DLD1 (cell line): ENCODE measurements around the gene LCN2.

ENCODE experiments used
- in situ Hi-C: cut with HindIII; loops from 2 replicates; pipeline ENCODE4 v1.10.0; 2017; ENCODE audit warnings: low sequenced_read_pairs

LCN2 gene

DNA sequence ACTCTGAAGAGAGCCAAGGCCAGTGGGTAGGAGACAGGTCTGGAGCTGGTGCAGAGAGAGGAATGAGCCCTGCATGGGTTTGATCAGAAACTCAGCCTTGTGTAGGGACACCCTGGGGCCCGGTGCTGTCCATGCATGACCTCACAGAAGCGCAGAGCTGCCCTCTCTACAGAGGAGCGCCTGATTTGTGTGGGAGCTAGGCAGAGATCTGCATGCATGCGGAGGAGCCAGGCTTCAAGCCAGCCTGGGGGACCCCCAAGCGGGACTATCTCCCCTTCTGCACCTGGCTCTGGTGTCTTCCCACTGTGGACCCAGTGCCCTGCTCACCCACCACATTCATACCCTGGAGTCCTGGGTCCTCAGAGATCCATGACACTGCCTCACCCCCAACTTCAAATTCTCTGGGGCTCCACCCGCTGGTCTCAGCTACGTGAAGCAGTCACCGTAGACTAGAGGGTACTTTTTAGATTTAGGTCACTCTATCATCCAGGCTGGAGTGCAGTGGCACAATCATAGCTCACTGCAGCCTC is 2.6 kb upstream of the LCN2 start:
- in situ Hi-C loops: no loop called here

GRCh38 chr9:128148509-128149000 is 698 bp upstream of the LCN2 start:
- in situ Hi-C loops: no loop called here

DNA sequence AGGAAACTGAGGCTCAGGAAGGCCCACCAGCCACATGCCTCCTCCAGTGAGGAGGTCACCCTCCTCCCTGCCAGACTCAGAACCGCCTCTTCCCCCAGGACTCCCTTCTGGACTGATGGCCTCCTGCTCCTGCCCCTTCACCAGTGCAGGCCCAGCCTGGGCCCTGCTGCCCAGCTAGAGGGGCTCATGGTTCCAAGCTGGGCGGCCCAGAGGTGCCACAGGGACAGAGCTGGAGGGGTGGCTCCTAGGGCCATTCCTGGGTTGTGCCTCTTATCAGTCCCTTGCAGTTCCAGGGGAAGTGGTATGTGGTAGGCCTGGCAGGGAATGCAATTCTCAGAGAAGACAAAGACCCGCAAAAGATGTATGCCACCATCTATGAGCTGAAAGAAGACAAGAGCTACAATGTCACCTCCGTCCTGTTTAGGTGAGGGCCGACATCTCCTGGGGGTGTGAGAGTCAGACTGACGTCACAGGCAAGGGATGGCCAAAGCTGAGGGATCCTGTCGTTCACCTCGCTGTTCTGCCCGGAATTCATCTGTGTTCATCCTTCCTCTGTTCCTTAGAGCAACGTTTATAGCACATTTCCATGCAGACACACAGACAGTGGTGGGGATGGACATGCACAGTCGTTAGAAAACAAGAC is 819 bp downstream of the LCN2 start:
- in situ Hi-C loops: no loop called here

DNA sequence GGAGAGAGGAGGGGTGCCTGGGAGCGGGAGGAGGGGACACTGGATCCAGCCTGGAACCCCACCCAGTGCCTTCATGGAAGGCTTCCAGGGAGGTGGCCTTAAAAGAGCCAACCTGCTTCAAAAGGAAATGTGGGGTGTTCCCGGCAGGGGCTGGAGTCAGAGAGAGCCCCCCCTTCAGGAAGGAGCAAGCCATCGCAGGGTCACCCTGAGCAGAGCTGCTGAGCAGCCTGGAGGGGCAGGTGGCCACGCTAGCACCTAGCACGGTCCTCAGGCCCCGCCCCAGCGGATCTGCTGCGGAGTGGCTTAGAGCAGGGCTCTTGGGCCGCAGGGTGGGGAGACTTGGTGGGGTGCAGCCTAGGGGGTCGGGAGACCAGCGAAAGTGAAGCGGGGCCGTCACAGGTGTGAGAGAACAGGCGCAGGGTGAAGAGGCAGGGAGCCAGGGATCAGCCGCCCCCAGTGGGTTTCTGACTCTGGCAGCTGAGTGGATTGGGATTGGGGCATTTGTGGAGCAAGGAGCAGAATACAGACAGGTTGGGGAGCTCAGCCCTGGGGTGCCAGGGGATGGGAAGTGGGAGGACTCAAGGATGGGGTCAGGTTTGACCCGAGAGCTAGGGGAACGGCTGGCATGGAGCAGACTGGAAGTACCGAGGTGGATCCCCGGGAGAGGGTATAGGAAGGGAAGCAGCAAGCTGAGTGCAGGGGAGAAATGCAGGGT is 1.5 kb downstream of the LCN2 start:
- in situ Hi-C loops: no loop called here

- in situ Hi-C loops: no loop called here
Measured at GRCh38 chr9:128151309-128152132, 2.3 kb downstream of the LCN2 start.

DNA sequence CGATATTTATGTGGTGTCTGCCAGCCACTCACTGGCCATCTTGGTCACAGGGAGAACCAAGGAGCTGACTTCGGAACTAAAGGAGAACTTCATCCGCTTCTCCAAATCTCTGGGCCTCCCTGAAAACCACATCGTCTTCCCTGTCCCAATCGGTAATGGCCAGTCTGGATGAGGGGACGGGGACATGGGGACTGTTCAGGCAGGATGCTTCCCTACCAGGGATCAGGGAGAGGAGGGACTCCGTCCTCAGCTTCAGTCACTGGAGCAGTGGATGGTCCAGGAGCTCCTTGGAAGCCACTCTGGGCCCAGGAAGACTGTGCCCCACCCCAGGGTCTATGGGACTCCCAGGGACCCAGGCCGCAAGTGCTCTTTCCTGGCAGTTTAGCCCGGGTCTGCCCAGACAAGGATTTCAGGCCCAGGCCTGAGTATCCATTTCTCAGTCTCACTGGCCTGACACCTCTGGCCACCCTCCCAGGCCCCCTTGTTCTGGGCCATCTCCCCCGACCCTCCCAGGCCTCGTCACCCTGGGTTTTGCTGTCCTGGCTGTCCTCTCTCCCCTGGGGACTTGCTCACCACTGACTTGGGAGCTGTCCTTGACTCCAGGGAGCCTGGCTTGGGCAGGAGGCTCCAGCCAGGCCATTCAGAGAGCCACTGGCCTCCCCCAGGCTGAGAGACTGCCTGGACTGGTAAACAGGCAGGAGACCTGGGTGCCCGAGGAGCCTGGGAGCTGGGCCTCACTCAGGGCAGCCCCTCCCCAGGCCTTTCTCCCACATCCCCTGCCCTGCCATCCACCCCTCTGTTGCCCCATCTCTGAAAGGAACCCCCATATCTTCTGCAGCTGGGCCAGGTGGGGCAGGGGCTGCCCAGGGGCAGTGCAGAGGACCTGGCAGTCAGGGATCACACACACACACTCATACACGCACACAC is 3.1 kb downstream of the LCN2 start:
- in situ Hi-C loops: no loop called here

DNA sequence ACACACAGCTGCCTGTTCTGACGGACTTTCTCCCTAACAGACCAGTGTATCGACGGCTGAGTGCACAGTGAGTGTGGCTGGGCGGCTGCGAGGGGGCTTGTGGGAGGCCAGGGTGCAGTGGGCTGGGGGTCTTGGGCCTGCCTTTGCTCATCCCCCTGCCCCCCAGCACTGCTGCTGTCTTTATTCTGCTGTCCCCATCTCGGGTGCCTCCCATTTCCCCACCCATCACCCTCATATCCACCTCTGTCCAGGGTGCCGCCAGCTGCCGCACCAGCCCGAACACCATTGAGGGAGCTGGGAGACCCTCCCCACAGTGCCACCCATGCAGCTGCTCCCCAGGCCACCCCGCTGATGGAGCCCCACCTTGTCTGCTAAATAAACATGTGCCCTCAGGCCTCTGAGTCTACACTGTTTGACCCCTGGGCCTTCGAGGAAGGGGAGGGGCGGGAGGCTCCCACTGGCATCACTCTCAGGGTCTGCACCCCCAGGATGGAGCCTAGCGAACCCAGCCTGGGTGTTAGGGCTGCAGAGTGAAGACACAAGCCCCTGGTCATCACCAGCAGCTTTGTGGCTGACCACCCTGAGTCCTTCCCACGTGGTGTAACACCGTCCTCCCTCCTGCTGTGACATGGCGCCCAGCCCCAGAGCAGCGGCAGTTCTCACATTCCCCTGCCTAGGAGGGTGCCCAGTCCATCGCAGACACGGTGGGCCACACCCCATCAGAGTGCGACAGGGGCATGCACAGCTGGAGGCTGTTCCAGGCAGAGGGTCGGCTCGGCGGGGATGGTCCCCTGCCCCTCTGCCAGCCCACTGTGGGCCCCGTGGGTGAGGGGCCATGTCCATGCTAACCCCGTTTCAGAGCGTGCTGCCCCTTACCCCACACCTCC is 4.0 kb downstream of the LCN2 start:
- in situ Hi-C loops: no loop called here

GRCh38 chr9:128153947-128154695 is 4.9 kb downstream of the LCN2 start:
- in situ Hi-C loops: no loop called here

DNA sequence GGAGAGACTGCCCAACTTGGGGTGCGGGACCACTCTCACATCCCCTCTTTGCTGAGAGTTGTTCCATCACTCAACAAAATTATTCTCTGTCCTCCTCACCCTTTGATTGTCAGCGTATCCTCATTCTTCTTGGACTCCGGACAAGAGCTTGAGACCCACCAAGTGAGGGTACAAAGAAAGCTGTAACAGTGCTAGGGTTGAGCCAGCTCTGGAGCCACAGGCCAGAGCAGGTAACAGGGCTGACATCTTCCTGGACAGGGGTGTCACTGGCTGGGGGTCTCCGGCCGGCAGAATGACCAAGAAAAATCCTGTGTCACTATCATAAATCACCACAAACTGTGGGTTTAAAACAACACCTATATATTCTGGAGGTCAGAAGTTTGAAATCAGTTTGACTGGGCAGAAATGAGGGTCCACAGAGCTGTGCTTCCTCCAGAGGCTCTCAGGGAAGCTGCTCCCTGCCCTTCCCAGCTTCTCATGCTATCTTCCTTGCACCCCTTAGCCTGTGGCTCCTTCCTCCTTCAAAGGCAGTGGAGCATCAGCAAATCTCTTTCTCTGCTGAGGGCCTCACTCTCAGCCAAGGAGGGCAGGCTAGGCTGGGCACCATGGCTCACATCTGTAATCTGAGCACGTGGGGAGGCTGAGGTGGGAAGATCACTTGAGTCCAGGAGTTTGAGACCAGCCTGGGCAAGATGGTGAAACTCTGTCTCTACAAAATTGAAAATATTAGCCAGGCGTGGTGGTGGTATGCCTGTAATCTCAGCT is 6.7 kb downstream of the LCN2 start:
- in situ Hi-C loops: no loop called here

- in situ Hi-C loops: no loop called here
Measured at GRCh38 chr9:128159522-128159783, 10.2 kb downstream of the LCN2 start.

GRCh38 chr9:128159784-128160602 is 10.7 kb downstream of the LCN2 start, which contains the start of gene BBLN:
BBLN (plus strand) TSS chr9:128160265; CDS start chr9:128160408, 143 bp downstream.
- in situ Hi-C loops: no loop called here

GRCh38 chr9:128160603-128160987 is 11.3 kb downstream of the LCN2 start:
- in situ Hi-C loops: no loop called here

DNA sequence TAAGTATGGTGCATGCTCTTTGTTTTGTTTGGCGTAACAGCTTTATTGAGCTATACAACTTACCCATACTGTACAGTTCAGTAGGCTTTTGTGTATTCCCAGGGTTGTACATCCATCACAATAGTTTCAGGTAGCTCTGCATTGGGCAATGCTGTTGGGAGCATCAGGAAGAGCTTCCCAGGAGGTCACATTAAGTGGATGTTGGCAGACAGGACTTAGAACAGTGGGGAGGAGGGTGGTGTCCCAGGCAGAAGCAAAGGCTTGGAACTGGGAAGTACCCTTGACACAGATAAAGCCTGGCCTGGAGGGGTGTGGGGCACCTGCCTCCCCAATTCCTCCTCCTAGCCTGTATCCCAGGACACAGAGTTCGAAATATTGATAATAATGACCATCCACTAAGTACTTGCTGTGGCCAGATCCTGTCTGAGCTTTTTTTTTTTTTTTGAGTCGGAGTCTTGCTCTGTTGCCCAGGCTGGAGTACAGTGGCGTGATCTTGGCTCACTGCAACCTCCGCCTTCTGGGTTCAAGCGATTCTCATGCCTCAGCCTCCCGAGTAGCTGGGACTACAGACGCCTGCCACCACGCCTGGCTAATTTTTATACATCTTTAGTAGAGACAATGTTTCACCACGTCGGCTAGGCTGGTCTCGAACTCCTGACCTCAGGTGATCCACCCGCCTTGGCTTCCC is 12.1 kb downstream of the LCN2 start:
- in situ Hi-C loops: no loop called here

- in situ Hi-C loops: no loop called here
Measured at GRCh38 chr9:128162215-128163026, 13.2 kb downstream of the LCN2 start.

GRCh38 chr9:128163027-128163515 is 13.8 kb downstream of the LCN2 start:
- in situ Hi-C loops: no loop called here
